ENCODE measurements around the gene SUOX.

- TF ChIP-seq, protein P1, sequence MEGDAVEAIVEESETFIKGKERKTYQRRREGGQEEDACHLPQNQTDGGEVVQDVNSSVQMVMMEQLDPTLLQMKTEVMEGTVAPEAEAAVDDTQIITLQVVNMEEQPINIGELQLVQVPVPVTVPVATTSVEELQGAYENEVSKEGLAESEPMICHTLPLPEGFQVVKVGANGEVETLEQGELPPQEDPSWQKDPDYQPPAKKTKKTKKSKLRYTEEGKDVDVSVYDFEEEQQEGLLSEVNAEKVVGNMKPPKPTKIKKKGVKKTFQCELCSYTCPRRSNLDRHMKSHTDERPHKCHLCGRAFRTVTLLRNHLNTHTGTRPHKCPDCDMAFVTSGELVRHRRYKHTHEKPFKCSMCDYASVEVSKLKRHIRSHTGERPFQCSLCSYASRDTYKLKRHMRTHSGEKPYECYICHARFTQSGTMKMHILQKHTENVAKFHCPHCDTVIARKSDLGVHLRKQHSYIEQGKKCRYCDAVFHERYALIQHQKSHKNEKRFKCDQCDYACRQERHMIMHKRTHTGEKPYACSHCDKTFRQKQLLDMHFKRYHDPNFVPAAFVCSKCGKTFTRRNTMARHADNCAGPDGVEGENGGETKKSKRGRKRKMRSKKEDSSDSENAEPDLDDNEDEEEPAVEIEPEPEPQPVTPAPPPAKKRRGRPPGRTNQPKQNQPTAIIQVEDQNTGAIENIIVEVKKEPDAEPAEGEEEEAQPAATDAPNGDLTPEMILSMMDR (IDR thresholded peaks at IDR 0.05) = no peak
- no peak for TF ChIP-seq POLR2A (IDR thresholded peaks at IDR 0.05)
Observed at GRCh38 chr12:55995366-55995765, 1.7 kb upstream of the SUOX start.

Measured in right lobe of liver (tissue), 4 donors.